ENCODE data around the gene ZNF790.

ZNF790 gene

GRCh38 chr19:36771261-36772231 lies 66.6 kb downstream of the ZNF790 start:
- peak; percentile 37 to 58 for DNase-seq

Measured in inflammatory macrophage treated with lipopolysaccharide for 1 hour (primary cell).